SU-DHL-6 (cell line): ENCODE measurements around the gene PIK3R1.

Experiments used
- H2AFZ ChIP-seq: fragments of 200-600 bp; sonication (generic); 2 replicates; pipeline ENCODE4 v1.6.1; 2014; ENCODE audit warnings: low read depth, mild to moderate bottlenecking, moderate library complexity, mixed read lengths, antibody characterized with exemption, low read length; ENCODE audit not compliant: severe bottlenecking
- H3F3A ChIP-seq: fragments of 200-600 bp; shearing (Covaris generic); 2 replicates; pipeline ENCODE4 v1.6.0; 2016; ENCODE audit warnings: antibody characterized with exemption, mild to moderate bottlenecking; ENCODE audit not compliant: insufficient read depth
- H3K27ac ChIP-seq: fragments of 200-600 bp; sonication (generic); 2 replicates; pipeline ENCODE4 v1.5.1; 2016; ENCODE audit warnings: low read depth, mild to moderate bottlenecking, low read length, moderate library complexity, mixed read lengths
- H3K27me3 ChIP-seq: fragments of 200-600 bp; sonication (generic), shearing (Covaris generic); 2 replicates; pipeline ENCODE4 v1.6.0; 2014; ENCODE audit warnings: mild to moderate bottlenecking, low read length
- H3K36me3 ChIP-seq: fragments of 200-600 bp; sonication (generic); 2 replicates; pipeline ENCODE4 v1.6.1; 2014; ENCODE audit warnings: mild to moderate bottlenecking, low read length, mixed read lengths
- H3K4me2 ChIP-seq: fragments of 300-600, 200-600 bp; shearing (Covaris generic), sonication (generic); 2 replicates; pipeline ENCODE4 v1.6.0; 2014; ENCODE audit warnings: low read length, low read depth, mild to moderate bottlenecking; ENCODE audit not compliant: poor library complexity, severe bottlenecking
- H3K4me3 ChIP-seq: fragments of 200-600 bp; sonication (generic); 2 replicates; pipeline ENCODE4 v1.5.1; 2014; ENCODE audit warnings: antibody characterized with exemption, low read length, mild to moderate bottlenecking, mixed read lengths; ENCODE audit not compliant: insufficient read depth, poor library complexity, severe bottlenecking
- H3K79me2 ChIP-seq: fragments of 200-600 bp; sonication (generic); 2 replicates; pipeline ENCODE4 v1.6.1; 2014; ENCODE audit warnings: mild to moderate bottlenecking, low read length, moderate library complexity; ENCODE audit not compliant: insufficient read depth
- H3K9ac ChIP-seq: fragments of 200-600 bp; sonication (generic); 2 replicates; pipeline ENCODE4 v1.7.0; 2014; ENCODE audit warnings: mild to moderate bottlenecking, low read length
- H3K9me2 ChIP-seq: fragments of 200-600 bp; sonication (generic); replicated peaks from 2 replicates; pipeline ENCODE4 v1.6.1; 2014; ENCODE audit warnings: low read length; ENCODE audit not compliant: insufficient read depth
- H3K9me3 ChIP-seq: fragments of 200-600 bp; sonication (generic); 2 replicates; pipeline ENCODE4 v1.6.1; 2014; ENCODE audit warnings: low read length, mixed read lengths; ENCODE audit not compliant: insufficient read depth
- H4K20me1 ChIP-seq: fragments of 200-600 bp; sonication (generic); 2 replicates; pipeline ENCODE4 v1.6.1; 2014; ENCODE audit warnings: low read depth, mild to moderate bottlenecking, antibody characterized with exemption, low read length, moderate library complexity, mixed read lengths
- EZH2phosphoT487 ChIP-seq: fragments of 200-600 bp; sonication (generic), shearing (Covaris generic); conservative IDR thresholded peaks from 2 replicates; pipeline ENCODE4 v1.6.1; 2018; ENCODE audit warnings: mild to moderate bottlenecking, antibody characterized with exemption, low read length, moderate library complexity, mixed read lengths
- TF ChIP-seq, protein P1 (sequence below): fragments of 200-600 bp; sonication (generic); IDR thresholded peaks from one replicate; pipeline ENCODE4 v1.5.1; 2017; ENCODE audit warnings: antibody characterized with exemption, mild to moderate bottlenecking, low read length, moderate library complexity; ENCODE audit not compliant: insufficient read depth, poor library complexity, severe bottlenecking

The PIK3R1 gene

DNA sequence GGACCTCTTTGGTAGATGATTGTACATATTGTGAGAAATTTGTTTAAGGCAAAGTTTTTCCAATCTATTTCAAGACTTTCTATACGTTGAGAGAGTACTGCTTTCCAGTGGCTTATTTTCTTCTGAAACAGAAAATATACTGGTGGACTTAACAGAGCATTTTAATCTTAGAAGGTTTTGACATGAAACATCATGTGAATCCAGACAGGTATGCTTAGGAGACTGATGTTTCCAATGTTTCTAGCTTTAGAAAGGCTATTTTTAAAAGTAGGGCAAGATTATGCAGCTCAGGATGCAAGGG lies 71.0 kb downstream of the PIK3R1 start:
- Histone ChIP-seq H3K27me3 (no peaks in the 10 kb centered on the region), H4K20me1 (no peaks in the 10 kb centered on the region), H3K9ac (no peak overlapping the region), H3K79me2 (0 out of 2 replicates have a peak, but pooled peaks cover 5% of the 10 kb centered on the region), H3K4me3 (no peak overlapping the region), H3K4me2 (peak overlapping the region; percentile 68), H3K9me3 (no peaks in the 10 kb centered on the region), H3K36me3 (no peaks in the 10 kb centered on the region), H3F3A (peaks cover 24% of the 10 kb centered on the region), H2AFZ (no peak overlapping the region), H3K27ac (peak overlapping the region; percentile 59), H3K9me2 (no peaks in the 10 kb centered on the region)
- no peak for TF ChIP-seq EZH2phosphoT487
- TF ChIP-seq, protein P1, sequence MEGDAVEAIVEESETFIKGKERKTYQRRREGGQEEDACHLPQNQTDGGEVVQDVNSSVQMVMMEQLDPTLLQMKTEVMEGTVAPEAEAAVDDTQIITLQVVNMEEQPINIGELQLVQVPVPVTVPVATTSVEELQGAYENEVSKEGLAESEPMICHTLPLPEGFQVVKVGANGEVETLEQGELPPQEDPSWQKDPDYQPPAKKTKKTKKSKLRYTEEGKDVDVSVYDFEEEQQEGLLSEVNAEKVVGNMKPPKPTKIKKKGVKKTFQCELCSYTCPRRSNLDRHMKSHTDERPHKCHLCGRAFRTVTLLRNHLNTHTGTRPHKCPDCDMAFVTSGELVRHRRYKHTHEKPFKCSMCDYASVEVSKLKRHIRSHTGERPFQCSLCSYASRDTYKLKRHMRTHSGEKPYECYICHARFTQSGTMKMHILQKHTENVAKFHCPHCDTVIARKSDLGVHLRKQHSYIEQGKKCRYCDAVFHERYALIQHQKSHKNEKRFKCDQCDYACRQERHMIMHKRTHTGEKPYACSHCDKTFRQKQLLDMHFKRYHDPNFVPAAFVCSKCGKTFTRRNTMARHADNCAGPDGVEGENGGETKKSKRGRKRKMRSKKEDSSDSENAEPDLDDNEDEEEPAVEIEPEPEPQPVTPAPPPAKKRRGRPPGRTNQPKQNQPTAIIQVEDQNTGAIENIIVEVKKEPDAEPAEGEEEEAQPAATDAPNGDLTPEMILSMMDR: no peak

DNA sequence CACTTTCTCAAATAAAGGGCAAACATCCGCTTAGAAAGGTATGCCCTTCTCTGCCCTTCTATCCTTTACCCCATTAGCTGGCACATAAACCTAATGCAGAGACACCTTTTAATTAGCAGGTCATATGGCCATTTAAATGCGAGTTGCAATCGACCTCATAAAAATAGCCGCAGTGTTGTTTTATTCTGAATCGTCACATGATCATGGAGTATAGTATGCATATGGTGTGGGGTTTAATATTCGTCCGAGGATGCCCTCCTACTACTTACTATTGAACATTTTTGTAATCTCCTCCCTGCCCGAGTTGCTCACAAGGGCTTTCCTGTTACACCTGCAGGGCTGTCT lies 72.0 kb downstream of the PIK3R1 start:
- Histone ChIP-seq H3K36me3 (0 out of 2 replicates have a peak, but pooled peaks cover 3% of the 10 kb centered on the region), H3K27ac (peak overlapping the region; percentile 59)
- no peak for TF ChIP-seq EZH2phosphoT487
- TF ChIP-seq, protein P1: no peak

DNA sequence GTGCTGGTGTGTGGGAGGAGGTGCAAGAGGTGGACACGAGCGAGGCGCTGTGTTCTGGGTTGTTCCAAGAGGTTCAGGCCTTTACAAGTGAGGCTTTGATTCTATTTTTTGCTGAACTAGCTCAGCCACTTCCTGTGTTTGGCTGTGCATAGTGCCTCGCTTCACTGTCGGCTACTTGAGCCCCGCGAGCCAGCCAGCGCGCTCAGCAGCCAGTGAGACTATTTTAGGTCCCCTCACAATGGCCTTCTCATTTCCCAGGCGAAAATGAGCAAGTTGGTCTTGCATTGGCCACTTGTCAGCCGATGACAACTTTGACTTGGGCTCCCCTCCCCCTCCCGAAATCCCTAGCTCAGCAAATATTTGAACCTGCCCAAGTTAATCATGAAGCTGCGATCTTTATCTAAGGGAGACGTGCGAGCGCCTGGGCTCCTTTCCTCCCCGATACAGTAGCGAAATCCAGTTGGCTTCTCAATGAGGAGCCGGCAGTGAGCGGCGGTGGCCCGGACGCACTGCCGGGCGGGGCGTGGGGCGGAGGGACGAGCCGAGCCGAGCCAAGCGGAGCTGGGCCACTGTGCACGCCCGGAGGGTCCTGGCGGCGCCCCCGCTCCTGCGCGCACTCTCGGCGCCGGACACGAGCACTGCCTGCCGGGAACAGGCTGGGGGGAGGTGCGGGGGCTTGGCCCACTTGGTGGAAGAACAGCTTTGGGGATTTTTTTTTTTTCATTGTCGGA lies 72.6 kb downstream of the PIK3R1 start:
- H3K9me2 ChIP-seq: no peaks in the 10 kb centered on the region
- TF ChIP-seq, protein P1: no peak
- TF ChIP-seq EZH2phosphoT487: no peak
- H3K4me2 ChIP-seq: peak overlapping the region; percentile 68
- H4K20me1 ChIP-seq: no peaks in the 10 kb centered on the region
- peak overlapping the region; percentile 33 for H3K4me3 ChIP-seq
- no peaks in the 10 kb centered on the region for H3K27me3 ChIP-seq
- peak overlapping the region; percentile 59 for H3K27ac ChIP-seq
- peaks cover 24% of the 10 kb centered on the region for H3F3A ChIP-seq
- 0 out of 2 replicates have a peak, but pooled peaks cover 5% of the 10 kb centered on the region for H3K79me2 ChIP-seq
- H3K9me3 ChIP-seq: no peaks in the 10 kb centered on the region
- H2AFZ ChIP-seq: peak overlapping the region; percentile 54
- H3K36me3 ChIP-seq: peaks cover 6% of the 10 kb centered on the region; the same call in 1 of the 2 replicates
- peak overlapping the region; percentile 48 for H3K9ac ChIP-seq

More for the DNA sequence above, 72.0 kb downstream of the PIK3R1 start:
- H3K27me3 ChIP-seq: no peaks in the 10 kb centered on the region
- H3K4me2 ChIP-seq: peak overlapping the region; percentile 68
- 0 out of 2 replicates have a peak, but pooled peaks cover 5% of the 10 kb centered on the region for H3K79me2 ChIP-seq
- peak overlapping the region; percentile 33 for H3K4me3 ChIP-seq
- no peaks in the 10 kb centered on the region for H3K9me2 ChIP-seq
- H4K20me1 ChIP-seq: no peaks in the 10 kb centered on the region
- peak overlapping the region; percentile 54 for H2AFZ ChIP-seq
- peak overlapping the region; percentile 48 for H3K9ac ChIP-seq
- H3K9me3 ChIP-seq: no peaks in the 10 kb centered on the region
- peaks cover 24% of the 10 kb centered on the region for H3F3A ChIP-seq
